SIG-M5 treated with dmso at 0.1 percent for 504 hours (cell line): ENCODE measurements around the gene NCBP3.

Source experiments
- DNase-seq: peaks from one replicate; lab custom pipeline; 2025; ENCODE audit not compliant: unreplicated experiment; lab: John Stamatoyannopoulos, UW

Gene NCBP3

DNA sequence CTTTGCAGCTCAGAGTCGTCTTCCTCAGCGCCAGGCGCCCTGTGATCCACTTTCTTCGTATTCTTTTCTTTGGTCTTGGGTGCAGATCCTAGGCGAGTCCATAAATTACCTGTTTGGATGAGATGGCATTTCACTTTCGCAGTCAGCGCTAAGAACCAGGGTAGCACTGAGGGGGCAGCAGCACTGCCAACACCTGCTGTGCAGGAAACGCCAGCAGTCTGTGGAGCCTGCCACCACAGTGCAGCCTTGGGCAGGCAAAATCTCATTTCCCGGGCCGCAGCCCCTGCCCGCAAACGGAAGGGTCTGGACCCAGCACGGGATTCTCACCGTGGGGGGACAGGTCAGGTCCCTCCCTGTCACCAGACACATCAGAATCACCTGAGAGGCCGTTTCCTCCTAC is 32.9 kb downstream of the NCBP3 start:
- DNase-seq: no peak

DNA sequence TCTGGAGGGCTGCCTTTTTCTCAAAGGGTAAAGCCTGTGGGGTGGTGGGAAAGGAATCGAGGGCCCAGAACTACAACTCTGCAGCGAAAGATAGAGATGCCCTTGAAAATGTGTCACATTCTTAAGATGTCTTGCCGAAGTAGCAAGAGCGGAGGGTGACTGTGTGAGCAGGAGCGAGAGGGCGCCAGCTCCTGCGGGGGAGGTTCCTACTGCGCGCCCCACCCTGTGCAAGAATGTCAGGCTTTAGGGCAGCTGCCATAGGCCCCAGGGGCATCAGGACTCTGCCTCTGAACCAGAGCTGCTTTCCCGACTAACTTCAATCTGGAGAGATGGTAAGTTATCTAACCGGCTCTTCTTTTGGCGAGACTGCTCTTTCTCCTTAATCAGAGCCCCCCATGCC is 33.3 kb downstream of the NCBP3 start:
- no peak for DNase-seq

DNA sequence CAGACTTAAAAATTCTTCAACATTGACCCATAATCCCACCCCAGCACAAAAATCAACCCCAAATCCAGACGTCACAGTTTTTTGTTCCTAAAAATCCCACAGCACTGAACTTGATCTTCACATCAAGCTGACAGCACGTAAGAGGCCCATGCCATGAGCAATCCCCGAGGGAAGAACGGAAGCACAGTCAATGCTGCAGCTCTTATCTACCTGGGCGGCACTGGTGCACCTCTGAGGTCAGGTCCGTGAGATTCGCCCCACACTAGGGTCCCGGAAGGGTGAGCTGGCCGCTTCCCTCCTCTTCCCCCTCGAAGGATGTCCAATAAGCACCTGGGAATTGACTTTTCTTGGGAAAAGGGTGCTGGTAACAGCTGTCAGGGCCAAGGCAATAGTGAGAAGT is 33.8 kb downstream of the NCBP3 start:
- DNase-seq: no peak

DNA sequence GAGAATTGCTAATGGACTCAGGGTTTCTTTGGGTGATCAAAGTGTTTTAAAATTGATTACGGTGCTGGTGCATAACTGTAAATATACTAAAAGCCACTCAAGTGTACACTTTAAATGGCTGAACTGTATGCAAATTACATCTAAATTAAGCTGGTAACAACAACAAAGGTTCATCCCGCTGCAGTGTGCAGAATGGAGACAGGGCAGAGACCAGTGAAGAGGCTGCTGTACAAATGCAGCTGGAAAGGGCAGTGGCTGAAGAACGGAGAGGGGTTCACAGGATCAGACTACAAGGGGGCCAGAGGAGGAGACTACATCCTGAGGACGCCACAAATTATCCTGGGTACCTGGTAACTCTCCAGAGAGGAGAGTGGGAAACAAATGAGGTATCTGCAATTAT is 36.0 kb downstream of the NCBP3 start:
- DNase-seq: no peak

GRCh38 chr17:3809135-3809534 is 36.9 kb downstream of the NCBP3 start:
- DNase-seq: no peak

- DNase-seq: no peak
These were observed 37.3 kb downstream of the NCBP3 start for GRCh38 chr17:3808701-3809100.

GRCh38 chr17:3805581-3805980 is 40.5 kb downstream of the NCBP3 start:
- DNase-seq: no peak

DNA sequence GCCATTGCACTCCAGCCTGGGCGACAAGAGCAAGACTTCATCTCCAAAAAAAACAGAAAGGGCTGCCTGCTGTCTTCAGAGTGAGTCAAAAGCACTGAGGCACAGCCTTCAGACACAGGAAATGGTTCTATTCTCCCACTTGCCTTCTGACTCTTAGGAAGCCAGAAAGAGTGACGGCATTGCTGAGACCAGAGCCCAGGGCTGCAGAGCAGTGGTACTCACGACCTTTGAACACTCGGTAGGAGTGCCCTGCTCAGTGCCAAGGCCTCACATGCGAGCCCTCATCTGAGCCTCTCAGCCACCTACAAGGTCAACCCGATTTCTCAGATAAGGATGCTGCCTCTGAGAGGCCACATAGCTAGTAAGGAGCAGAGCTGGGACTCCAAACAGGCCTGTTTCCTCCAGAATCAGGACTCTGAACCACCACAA is 41.5 kb downstream of the NCBP3 start:
- no peak for DNase-seq

DNA sequence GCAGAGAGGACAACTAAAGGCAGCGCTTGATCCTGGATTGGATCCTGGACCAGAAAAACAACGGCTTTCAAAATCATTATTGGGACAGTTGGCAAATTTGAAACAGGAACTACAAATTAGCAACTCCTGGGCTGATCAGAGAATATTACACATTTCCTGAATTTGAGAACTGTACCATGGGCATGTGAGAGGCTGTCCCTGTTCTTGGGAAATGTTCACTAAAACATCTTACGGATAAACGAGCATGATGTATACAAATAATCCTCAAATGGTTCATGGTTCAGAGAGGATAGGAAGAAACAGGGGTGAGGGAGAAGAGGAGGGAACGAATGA is 42.8 kb downstream of the NCBP3 start:
- peak; percentile 75 for DNase-seq

GRCh38 chr17:3802461-3803307 is 43.4 kb downstream of the NCBP3 start:
- peak; percentile 75 for DNase-seq

DNA sequence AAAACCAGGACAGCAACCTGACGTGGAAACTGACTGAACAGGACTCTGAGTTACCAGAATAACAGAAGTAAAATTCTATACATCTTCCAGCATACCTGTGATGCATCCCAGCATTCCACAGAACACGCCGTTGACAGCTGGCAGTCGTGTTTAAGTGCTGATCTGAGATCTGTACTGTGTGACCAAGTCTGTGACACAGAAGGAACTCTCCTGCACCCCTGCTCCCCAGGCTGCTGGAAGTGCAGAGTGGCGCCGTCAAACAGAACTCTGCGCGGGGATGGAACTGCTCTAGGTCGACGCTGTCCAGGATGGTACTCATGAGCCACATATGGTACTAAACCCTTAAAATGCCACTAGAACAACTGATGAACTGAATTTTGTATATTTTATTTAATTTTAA is 44.3 kb downstream of the NCBP3 start:
- no peak for DNase-seq

DNA sequence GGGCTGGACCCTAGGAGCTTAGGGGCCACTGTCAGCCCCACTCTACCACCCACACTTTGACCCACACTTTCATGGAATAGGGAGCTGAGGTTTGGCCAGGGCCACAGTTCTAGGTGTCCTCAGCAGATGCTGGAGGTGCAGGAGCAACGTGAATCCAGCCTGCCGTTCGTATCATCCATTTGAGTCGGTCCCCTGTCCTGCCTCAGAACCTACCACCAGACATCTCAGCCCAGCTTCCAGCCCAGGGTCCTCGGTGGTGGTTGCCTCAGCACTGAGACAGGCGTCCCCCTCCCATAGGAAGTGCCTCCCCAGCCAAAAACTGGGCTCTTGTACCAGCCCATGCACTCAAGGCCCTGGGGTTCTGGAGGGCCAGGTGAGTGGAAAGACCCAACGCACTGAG is 44.7 kb downstream of the NCBP3 start:
- no peak for DNase-seq

DNA sequence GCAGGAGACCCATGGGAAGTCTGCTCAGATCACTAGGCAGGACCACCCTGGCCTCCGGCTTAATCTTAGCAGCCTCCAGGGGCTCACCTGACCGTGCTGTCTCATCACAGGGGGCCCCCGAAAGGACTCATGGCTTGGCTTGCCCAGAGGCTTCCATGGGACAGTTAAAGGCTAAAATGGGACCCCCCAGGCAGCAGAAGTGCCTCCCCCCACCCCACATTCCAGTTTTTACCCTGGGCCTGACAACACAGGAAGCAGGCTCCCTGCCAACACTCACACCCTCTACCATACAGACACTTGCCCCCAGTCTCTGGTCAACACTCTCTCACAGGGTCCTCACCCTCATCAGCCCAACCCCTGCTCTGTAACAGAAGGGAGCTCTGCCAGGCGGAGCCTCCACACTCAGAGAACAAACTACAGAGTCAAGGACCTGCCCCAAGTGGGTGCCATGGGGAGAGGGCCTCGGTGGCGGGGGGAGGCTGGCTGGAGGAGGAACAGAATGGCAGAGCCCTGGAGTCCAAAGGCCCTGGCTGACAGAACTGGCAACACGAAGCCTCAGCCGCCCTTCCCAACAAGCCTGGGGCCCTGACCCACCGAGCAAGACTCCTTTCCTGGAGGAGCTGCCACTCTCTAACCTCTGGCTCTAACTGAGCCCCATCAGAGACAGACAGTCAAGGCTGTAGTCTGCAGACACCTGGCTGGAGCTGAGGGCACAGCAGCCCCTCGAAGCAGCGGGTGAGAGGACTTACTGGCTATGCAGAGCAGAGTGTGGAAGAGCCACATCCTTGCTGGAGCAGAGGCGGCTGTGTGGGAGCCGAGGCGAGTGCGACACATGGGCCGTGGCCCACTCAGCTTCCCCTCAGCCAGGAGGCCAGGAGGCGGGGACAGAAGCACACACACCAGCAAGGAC is 45.4 kb downstream of the NCBP3 start, which contains the start of gene ITGAE:
Gene ITGAE, minus strand, starts transcription at position 827 of the 910 bp plus-strand sequence. Its CDS starts 44 bp downstream, at position 783.
- no peak for DNase-seq

DNA sequence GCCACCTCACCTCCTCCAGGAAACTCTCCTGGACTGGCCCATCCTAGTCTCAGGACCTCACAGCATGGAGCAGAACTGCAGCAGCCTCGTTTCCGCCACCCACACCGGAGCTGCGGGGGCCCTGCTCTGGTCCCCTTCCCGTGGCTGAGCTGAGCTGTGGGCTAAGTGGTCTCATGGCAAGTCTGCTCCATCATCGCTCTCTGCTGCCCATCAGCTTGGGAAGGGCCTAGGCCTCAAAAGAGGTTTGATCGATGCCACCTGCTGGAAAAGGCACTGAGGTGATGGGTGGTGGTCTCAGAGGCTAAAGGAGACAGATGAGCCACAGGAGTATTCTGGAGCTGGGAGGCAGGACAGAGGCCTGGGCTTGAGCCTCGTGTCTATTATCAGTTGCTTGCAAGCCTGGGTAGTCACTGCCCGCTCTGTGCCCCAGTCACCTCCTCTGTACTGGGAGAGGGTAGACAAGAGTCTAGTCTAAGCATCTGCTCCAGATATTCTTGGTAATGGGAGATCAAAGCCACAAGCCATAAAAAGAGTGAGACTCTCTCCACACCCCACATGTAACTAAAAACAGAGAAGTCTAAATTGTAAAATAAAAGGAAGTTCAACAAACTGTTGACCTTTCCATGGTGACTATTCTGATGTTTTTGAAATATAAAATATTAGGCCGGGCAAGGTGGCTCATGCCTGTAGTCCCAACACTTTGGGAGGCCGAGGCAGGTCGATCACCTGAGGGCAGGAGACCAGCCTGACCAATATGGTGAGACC is 46.7 kb downstream of the NCBP3 start:
- DNase-seq: peak; percentile 55

DNA sequence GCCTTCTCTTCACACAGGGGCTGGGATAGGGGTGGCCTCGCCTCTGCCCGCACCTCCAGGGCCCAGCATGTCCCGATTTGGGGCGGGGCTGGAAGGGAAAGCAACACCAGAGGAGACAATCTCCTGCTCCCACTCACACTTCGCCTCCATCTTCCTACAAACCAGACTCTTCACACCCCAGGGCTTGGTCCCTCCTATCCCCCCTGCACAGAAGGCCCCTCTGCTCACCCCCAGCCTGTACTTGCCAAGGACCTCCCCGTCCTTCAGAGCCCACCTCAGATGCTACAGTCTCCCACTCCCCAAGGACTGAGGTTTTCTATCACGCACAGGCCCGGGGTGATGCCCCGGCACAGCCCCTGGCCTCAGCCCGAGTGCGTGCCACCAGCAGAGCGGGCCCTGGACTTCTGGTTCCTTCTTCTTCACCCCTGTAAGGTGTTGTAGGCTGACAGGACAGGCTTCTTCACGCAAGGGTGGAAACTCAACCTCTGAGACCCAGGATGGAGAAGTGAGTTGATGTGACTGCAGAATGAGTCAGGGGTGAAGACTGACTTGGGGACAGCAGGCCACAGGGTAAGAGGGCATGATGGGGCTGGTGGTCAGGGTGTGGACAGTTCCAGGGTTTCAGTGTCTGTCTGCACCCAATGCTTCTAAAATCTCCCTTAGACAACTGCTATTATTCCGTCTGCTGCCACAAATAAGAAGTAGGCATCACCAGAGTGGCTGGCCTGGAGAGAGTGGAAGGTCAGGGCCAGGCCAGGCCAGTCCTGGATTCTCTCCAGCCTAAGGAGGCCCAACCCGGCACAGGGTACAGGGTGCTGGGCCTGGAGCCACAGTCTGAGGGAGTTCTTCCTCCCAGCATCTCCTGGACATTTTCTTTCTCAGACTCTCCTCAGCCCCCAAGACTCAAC is 47.5 kb downstream of the NCBP3 start:
- DNase-seq: no peak

DNA sequence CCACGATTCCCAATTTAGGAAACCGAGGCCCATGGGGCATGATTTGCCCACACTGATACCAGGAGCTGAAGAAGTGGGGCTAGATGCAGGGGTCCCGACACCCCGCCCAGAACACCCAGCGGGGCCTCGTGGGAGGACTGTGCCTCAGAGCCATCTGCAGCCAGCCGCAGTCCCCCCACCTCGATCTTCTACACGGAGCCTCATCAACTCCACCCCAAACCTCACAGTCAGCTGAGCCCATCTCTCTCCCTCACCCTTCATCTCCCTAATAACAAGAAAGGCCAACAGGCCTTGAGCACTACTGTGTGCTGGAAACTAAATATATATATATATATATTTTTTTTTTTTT is 49.2 kb downstream of the NCBP3 start:
- DNase-seq: no peak

- no peak for DNase-seq
These were observed 49.8 kb downstream of the NCBP3 start for GRCh38 chr17:3796110-3796821.

GRCh38 chr17:3795390-3796102 is 50.5 kb downstream of the NCBP3 start:
- DNase-seq: no peak
